NCI-H226 (cell line): Measurements from ENCODE around the gene CMTM7.
"Not testable (repeated sequence)": the region's sequence is repeated elsewhere in the genome, so short reads cannot be mapped to it uniquely, and the experiment has no call there.

Source experiments
- DNase-seq: peaks from one replicate; pipeline ENCODE4 v3.0.0-alpha.2; 2015

Gene CMTM7

DNA sequence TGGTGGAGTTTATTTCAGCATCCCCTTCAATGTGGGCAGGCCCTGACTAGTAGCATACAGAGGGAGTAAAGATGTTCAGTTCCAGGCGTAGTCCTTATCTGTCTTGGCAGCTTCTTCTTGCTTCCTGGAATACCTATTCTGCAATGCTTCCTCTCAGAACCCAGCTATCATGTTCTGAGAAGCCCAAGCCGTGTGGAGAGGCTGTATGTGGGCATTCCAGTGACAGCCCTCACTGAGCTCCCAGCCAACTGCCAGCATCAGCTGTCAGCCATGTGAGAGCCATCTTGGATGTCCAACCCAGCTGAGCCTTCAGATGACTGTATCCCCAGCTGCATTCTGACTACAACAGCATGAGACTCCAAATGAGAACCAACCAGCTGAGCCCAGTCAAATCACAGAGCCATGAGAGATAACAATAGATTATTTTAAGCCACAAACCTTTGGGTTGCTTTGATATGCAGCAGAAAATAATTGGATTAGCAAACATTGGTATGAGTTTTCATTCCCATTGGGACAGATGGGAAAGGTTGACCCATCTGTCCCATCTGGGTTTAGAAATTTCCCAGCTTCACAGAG lies 8.4 kb upstream of the CMTM7 start:
- DNase-seq: no peak

DNA sequence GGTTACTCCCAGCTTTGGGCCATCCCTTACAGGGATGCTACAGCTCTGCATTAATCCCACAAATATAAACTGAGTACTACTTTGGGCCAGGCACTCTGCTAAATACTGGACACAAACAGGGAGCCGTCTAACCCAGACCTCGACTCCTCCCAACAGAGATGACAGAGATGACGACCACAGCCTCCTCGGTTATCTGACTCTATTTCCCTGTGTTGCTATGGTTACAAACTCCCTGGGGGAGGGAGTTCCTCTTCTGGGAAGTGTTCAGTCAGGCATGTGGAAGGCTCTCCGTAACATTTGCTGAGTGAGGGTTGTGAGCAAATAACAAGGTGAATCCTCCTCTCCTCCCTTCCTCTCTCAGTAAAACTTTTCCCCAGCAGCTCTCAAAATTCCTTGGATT lies 6.7 kb upstream of the CMTM7 start:
- DNase-seq: no peak

DNA sequence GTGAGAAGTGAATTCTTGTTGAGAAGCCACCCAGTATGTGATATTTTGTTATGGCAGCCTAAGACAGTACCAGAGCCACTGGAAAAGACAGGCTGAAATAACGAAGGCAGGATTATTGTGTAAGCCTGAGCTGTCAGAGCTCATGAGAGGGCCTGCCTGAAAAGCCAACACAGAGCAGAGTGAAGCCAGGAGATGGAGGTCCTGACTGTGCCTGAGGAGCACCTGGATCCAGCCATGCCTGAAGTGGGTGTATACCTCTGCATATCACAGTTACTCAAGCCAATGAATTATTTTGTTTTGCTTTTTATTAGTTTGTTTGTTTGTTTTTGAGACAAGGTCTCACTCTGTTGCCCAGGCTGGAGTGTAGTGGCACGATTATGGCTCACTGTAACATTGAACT lies 4.1 kb upstream of the CMTM7 start:
- no peak for DNase-seq

DNA sequence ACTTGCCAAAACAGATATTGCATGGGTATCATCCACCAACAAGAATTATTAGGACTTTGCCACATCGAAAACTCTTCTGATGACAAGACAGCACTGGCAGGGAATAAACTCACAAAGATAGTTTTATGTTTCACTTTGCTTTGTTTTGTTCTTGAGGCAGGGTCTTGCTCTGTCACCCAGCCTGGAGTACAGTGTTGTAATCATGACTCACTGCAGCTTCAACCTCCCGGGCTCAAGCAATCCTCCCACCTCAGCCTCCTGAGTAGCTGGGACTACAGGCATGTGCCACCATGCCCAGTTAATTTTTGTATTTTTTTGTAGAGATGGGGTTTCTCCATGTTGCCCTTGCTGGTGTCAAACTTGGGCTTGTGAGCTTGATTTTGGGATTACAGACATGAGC lies 2.1 kb upstream of the CMTM7 start:
- not testable (repeated sequence) for DNase-seq

DNA sequence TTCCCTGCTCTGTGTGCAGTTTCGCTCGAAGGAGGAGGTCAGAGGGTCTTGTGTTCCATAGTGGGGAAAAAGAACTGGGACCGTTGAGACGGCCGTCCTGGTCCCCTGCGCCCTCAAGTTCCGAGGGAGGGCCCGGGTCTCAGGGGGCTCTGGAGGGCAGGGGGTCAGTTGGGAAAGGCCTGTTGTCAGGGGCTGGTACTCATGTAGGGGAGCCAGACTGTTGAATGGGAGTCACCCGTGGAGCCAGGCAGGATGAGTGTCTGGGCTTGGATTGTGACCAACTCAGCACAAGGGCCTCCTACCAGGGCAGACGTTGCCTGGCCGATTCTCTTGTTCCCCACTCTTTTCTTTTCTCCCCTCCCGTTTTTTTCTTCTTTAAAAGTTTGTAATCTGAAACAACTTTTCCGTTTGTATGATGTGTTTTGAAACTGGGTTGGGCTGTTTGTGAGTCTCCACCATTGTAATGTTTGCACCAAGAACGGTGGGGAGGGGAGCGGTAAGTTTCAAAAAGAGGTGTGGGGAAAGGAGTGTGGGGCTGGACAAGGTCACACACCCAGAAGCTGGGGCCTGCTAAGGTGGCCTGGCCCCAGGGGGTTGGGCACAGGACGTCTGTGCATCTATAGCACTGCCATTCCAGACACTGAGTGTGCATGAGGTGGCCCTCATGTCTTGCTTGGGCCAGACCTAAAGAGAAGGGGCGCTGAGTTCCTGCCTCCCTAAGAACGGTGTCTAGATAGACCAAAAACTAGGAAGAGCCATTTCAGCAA lies 1.1 kb downstream of the CMTM7 start:
- DNase-seq: no peak

DNA sequence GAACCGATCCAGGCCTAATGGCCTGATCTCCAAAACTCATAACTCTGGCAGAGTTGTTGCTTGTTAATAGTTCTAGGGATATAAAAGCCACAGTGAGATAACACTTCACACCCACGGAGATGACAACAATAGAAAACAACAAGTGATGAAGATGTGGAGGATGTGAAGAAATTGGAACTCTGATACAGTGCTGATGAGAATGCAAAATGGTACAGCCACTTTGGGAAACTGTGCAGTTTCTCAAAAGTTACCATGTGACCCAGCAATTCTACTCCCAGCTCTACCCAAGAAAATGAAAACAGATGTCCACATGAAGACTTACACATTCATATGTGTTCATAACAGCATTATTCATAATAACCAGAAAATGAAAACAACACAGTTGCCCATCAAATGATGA lies 3.8 kb downstream of the CMTM7 start:
- DNase-seq: no peak

DNA sequence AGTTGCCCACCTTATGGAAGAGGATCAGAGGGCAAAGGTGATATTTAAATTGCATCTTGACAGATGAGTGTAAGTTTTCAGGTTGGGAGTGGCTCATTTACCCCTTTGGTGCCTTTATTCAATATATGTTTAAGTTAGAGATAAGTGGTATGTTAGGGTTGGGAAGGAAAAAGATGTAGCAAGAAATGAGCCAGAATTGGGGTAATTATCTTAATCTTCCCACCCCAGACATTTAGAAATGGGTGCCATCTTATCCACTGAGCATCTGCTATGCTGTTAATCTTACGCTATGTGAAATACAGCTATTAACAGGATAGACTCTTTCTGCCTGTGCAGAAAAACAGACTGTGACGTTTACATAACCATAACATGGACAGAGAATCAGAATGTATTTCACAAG lies 6.3 kb downstream of the CMTM7 start:
- DNase-seq: no peak

DNA sequence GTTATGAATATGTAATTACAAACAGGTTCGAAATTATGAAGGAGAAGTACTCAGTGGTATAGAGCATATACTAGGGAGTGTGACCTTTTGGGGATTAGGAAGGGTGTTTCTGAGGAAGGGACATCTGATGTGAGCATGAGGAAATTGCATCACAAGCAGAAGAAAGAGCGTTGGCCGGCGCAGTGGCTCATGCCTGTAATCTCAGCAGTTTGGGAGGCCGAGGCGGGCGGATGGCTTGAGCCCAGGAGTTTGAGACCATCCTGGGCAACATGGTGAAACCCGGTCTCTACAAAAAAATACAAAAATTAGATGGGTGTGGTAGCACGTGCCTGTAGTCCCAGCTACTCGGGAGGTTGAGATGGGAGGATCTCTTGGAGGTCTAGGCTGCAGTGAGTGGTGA lies 6.9 kb downstream of the CMTM7 start:
- DNase-seq: no peak

DNA sequence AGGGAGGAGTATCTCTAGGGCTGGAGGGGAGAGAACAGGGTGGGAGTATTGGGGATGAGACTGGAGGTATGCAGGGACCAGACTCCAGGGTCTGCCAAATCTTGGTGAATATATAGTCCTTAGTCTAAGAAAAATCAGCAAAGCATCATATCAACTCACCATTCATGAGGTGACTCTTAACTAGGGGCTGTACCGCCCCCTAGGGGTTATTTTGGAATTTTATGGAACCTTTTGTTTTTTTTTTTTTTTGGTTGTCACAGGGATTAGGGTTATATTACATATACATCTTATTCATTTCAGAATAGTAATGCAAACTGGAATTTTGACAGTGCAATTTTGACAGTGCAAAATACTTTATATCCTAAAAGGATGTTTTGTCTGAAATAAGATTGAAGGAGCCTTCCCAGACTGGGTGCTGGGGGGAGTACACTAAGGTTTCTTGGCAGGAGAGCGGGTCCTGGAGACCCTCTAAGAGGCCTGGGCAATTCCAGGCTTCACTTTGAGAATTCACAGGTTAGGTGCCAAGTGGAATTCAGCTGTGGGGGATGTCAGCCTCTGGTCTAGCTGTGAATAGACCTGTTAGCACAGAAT lies 7.5 kb downstream of the CMTM7 start:
- no peak for DNase-seq

DNA sequence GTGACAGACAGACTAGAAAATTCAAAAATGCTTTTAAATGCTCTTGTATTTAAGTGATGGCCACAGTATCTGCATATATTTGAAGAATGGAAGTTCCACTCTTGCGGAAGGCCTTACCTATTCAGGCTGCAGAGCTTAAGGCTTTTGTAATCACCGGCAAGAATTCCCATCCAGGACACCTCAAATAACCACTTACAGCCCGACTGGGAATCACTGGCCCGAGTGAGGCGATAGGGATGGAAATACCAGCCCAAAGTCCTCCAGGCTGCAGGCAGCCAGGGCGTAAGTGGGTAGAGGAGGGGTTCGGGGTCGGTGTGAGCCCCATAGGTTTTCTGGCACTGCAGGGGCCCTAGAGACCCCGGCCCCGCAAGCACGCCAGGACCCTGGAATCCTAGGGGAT lies 9.5 kb downstream of the CMTM7 start:
- no peak for DNase-seq

DNA sequence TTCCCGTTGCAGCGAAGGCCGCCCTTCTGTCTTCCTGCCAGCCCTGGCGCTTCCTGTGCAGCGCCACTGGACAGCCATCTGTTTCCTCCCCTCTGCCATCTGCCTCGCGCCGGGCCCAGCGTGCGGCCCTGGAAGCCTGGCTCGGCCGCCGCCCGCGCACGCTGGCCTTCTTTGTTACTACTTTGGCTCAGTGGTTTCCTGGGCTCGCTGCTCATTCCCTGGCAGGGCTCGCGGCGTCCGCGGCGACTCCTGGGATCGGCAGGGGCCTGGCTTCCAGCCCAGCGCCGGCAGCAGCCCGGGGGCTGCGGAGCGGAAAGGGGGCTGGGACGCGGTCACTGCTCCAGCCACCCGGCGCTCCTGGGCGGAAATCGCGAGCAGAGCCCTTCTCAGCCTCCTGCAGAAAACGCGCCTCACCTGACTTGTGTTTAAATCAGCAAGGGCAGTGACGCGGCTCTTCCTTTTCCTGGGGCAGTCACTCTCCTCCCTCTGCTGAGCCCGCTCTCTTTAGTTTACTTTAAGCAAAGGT lies 10.0 kb downstream of the CMTM7 start:
- DNase-seq: peak; percentile 46

DNA sequence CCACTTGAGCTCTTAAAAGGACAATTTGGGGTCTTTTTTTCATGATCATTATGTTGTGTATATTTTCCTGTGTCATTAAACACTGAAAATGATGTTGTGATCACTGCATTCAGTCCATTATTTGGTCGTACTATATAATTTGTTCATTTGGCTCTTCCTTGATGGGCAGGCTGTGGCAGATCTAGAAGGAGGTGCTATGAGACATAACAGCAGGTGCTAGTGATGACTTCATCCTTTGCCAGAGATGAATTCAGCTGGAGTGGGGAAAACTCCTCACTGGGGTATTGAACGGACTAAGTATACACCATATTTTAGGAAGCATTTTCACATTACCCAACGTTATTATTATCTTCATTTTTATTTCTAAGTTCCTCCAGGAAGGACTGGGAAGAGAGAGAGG lies 12.0 kb downstream of the CMTM7 start:
- DNase-seq: no peak

DNA sequence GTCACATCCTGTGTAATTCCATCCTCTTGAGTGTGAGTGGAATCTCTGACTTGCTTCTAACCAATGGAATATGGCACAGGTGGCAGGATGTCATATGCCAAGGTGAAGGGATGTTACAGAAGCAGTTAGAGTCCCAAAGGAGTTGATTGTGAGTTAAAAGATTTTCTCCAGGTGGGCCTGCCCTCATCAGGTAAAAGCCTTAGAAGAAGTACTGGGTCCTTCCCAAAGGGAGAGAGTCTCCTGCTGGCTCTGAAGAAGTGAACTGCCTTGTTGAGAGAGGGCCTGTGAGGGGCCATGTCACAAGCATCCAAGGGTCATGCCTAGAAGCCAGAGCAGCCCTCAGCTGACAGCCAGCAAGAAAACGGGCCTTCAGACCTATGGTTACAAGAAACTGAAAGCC lies 13.1 kb downstream of the CMTM7 start:
- no peak for DNase-seq

DNA sequence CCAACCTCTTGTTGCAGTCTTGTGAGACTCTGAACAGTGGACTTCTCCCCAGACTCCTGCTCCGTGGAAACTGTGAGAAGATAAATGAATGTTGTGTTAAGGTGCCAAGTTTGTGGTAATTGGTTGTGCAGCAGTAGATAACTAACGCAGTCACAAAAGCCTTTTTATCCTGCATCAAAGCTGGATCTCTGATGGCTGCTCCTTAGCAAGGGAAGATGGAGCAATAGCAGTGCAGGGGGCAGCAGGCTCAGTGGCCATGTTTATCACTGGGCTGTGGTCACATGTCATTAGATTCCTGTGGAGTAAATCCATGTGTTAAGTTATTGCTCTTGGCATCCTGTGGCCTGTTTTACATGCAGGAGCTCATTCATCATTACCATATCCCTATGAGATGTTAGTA lies 13.5 kb downstream of the CMTM7 start:
- no peak for DNase-seq

DNA sequence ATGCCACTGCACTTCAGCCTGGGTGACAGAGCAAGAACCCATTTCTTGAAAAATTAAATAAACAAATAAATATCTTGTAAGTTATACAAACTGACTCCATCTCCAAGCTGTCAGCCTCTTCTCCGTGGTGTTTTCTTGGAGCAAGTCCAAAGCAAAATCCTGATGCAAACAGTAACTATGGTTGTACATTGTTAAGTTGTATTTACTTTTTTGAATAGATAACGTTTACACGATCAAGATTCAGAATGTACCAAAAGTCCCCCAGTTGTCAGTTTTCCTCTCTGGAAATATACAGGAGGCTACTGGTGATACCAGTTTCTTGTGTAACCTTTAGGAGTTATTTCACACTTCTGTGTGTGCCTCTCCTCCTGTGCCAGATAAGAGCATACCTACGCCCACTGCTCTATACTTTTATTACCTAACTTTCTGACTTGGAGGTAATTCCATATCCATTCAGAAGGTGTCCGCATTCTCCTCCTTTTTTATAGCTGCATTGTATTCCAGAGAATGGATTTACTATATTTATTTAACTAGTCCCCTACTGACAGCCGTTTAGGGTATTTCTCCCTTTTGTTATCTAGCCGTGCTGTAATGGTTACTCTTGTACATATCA lies 14.2 kb downstream of the CMTM7 start:
- no peak for DNase-seq

DNA sequence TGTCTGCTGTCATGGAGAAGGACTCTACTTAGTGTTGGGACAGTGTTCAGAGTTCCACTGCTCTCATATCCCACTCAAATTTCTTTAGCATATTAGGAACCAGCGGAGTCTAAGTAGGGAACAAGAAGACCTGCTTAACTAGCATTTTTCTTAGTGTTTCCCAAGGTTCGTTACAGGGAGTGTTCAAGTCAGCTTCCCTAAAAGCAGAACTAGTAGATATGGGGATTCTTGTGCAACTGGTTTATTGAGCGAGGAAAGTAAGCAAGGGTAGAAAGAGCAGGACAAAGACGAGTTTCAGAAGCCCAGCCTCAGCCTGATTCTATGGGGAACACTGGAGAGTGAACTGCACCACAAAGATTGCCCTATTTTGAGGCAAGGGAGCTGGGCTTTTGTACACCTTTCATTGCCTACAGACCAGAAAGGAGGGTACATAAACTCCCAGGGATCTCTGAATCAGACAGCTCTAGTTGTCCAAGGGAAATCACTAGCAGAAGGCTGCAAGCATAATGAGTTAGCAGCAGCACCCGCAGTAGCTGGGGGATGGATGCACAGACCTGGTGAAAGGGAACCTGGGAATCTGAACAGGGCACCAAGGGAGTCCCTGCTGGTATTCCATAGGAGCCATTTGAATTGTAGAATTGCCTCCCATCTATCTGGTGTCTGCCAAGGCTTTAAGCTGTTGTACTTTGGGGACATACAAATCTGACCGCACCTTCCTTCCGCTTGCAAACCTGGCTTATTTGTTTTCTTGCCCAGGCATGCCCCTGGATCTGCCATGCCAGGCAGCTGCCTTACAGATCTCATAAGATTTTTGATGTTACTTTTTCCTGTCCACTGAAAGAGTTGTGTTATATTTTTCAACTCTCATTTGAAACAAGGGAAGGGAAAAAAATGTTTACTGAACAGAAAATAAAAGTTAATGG lies 15.1 kb downstream of the CMTM7 start:
- DNase-seq: no peak

DNA sequence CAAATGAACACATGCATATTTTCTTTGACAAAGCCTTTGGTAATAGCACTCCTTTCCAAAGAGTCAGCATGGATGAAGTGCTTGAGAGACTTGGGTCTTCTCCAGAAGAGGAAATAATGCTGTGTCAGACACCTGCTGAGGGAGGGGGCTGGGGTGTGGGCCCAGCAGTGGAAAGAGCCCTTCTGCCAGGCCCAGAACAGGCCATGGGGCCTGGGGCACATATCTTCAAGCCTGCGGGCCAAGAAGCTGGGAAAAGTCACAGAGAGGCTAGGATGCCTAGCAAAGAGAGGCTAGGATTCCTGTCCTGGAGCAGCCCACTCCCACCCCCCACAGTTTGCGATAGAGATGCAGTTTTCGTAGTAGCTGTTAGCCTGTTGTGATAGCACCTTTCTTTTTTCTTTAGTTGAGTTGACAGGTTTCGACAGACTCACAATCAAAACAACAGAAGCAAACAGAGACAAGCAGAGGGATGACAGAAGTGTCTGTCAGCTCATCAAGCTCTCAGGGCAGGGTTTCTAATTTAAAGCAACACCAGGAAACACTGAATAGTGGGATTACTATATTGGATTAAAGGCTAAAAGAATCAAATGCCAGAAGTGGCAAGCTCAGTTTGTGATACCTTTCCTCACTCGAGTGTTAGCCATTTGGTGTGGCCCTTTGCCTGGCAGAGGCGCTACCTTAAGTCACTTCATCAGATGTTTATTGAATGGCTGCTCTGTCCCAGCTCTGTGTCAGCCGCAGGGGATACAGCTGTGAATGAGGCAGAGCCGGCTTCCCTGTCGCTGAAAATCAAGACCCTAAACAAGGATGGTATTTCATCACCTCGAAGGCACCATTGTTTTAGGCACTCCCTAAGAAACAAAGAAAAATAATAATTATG lies 19.0 kb downstream of the CMTM7 start:
- DNase-seq: no peak

DNA sequence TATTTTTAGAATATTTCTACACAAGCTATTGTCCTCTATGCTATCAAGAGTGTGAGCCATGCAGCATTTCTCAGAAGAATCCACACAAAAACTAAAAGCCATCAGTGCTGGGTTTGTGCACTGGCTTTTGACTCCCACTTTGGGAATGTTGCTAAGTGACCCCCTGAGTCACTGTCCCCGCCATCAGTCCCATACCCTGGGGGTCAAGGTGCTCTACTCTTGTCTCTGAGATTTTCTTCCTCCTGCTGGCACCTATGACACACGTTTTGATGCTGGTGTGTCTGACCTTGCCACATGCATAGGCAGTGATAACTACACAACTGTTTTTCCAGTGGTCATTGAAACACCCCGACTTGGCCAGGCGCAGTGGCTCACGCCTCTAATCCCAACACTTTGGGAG lies 19.8 kb downstream of the CMTM7 start:
- no peak for DNase-seq

DNA sequence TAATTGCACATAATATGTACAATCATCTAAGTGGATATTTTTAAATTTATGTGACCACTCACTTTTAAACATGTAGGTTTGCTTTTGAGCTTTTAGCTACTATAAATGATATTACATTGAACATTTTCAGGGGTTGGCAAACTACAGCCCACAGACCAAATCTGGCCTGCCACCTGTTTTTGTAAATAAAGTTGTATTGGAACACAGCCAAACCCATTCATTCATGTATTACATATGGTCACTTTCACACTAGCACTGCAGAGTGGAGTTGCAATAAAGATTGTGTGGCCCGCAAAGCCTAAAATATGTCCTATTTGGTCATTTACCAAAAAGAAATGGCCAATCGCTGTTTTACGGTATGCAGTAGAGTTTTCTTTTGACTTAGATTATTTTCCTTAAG lies 21.2 kb downstream of the CMTM7 start:
- no peak for DNase-seq

DNA sequence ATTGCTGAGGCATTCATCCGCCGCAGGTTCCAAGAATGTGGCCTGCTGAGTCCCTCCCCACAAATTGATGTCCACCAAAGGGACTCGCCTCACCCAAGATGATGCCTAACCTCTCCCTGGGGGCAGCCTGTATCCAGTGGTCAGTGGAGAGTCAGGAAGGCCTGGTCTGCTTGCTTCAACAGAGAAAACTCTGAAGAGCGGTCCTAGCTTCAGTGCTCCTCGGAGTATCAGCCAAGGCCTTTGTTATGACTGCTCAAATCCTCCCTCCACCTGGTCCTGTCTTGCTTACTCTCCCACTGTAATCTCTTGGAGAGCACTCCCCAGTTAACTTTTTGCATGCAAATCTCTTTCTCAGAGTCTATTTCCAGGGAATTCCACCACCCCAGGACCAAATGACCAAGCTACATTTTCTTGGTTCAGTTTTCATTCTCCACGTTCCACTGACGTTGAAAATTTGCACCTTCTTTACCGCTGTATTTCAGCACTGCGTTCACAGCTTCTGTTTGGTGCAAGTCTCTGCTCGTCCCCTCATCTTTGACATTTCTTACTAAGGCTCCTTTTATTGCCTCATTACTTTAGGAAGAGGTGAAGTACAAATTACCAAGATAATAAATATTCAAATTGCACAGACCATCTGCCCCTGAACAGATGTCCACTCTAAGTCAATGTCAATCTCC lies 22.3 kb downstream of the CMTM7 start:
- no peak for DNase-seq

DNA sequence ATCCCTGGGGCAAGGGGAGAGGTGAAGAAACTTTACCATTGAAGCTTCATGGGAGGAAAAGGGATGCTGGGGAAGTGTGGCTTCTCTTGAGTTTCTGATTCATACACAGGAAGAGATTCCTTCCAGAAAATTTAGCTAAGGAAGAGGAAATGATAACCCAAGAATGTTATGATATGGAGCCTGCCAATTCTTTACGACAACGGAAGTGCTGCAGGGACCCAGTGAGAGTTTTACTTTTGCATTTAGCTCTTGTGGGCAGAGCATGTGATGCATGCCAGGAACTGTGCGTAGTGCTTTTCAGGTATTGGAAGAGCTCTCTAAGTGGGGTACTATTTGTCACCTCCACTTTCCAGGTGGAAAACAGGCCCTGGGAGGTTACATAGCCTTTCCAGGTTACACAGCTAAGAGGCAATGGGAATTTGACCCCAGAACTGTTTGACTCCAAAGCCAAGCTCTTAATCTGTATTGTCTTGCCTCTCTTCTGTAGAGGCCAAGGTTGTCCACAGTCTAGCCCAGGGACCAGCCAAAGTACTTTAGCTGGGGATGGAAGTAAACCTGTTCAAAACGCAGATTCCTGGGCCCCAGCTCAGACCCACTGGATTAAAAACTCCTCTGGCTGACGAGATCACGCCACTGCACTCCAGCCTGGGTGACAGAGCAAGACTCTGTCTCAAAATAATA lies 23.0 kb downstream of the CMTM7 start:
- peak; percentile 90 for DNase-seq
